Germinal center (tissue), 1 donor: ENCODE data around the gene MRM3.
"Not testable (repeated sequence)": the region's sequence is repeated elsewhere in the genome, so short reads cannot be mapped to it uniquely, and the experiment has no call there.

Source experiments
- DNase-seq: peaks from one replicate; pipeline ENCODE4 v3.0.0; 2012; ENCODE audit warnings: mixed read lengths, low spot score

MRM3 gene

GRCh38 chr17:797236-797840 lies 15.2 kb downstream of the MRM3 start:
- no peak for DNase-seq

- DNase-seq = no peak
Observed at GRCh38 chr17:798246-798645, 16.1 kb downstream of the MRM3 start.

GRCh38 chr17:799261-799660 lies 17.1 kb downstream of the MRM3 start:
- no peak for DNase-seq

- DNase-seq = no peak
Observed at GRCh38 chr17:800446-801242, 18.5 kb downstream of the MRM3 start.

GRCh38 chr17:801660-802059 lies 19.5 kb downstream of the MRM3 start:
- DNase-seq = no peak

GRCh38 chr17:802481-802880 lies 20.3 kb downstream of the MRM3 start:
- no peak for DNase-seq

- DNase-seq = no peak
Observed at GRCh38 chr17:802901-803881, 21.0 kb downstream of the MRM3 start.

- no peak for DNase-seq
Observed at GRCh38 chr17:804541-805435, 22.6 kb downstream of the MRM3 start.

- not testable (repeated sequence) for DNase-seq
Observed at GRCh38 chr17:805886-806285, 23.7 kb downstream of the MRM3 start.

- DNase-seq = no peak
Observed at GRCh38 chr17:806346-806745, 24.2 kb downstream of the MRM3 start.

GRCh38 chr17:806781-807522 lies 24.8 kb downstream of the MRM3 start:
- no peak for DNase-seq

- no peak for DNase-seq
Observed at GRCh38 chr17:807523-808294, 25.6 kb downstream of the MRM3 start.

- no peak for DNase-seq
Observed at GRCh38 chr17:811051-811784, 29.1 kb downstream of the MRM3 start.

GRCh38 chr17:812638-813204 lies 30.6 kb downstream of the MRM3 start:
- no peak for DNase-seq

GRCh38 chr17:814371-814770 lies 32.2 kb downstream of the MRM3 start:
- no peak for DNase-seq

- DNase-seq = no peak
Observed at GRCh38 chr17:819251-819650, 37.1 kb downstream of the MRM3 start.

- DNase-seq = peak; percentile 24
Observed at GRCh38 chr17:823501-823902, 41.3 kb downstream of the MRM3 start.

GRCh38 chr17:824378-824777 lies 42.2 kb downstream of the MRM3 start:
- DNase-seq = no peak

- DNase-seq = no peak
Observed at GRCh38 chr17:825216-825615, 43.1 kb downstream of the MRM3 start.
